ENCODE results near the gene MXD1.
"Not testable (repeated sequence)": the region's sequence is repeated elsewhere in the genome, so short reads cannot be mapped to it uniquely, and the experiment has no call there.

MXD1 gene, protein sequence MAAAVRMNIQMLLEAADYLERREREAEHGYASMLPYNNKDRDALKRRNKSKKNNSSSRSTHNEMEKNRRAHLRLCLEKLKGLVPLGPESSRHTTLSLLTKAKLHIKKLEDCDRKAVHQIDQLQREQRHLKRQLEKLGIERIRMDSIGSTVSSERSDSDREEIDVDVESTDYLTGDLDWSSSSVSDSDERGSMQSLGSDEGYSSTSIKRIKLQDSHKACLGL

DNA sequence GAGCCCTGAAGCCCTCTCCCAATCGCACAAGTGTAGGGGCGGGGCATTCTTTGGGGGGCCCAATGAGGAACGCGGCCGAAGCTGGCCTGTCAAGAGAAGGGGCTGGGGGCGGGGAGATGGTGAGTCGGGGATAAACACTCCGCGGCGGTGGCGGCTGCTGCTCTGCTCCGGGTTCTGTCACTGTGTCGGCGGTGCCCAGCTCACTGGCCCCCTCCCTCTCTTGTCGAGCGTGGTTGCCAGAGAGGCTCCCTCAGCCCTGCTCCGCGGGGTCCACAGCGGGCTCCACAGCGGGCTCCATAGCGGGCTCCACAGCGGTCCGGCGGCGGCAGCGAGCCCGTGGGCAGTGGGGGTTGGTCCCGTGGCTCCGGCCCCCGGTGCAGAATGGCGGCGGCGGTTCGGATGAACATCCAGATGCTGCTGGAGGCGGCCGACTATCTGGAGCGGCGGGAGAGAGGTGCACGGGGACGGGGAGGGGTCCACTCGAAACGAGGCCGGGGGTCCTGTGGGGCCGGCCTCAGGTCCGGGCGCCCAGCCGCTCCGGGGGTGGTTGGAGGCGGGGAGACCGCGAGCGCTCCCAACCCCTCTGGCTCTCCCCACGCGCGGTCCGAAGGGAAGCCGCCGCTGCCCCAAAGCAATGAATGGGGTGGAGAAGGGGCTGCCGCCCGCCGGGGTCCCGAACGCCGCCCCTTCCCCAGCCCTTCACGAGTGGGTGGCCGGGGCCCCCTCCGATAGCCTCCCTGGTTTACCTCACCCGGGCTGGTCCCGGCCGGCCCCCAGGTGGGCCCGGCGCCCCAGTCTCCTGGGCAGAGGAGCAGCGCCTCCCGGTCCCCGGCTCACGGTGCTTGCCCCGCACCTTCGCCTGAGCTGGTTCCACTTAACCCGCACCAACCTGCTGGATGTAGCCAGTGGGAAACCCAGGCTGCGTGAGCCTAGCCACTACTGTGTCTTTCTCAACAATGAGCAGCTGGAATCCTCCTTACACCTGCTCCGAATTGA, at the start of gene MXD1:
MXD1 (plus strand) TSS at position 160 of the 996 bp plus-strand sequence; CDS start at position 382, 222 bp downstream.
- DNase-seq (peak; percentile 9), ATAC-seq (replicated peaks) (no peak)
- peak within 1 kb of the TSS; percentile 86 to 89 for H3K4me3 Mint-ChIP-seq
- H3K36me3 Mint-ChIP-seq: peaks cover 5 to 8% of the 10 kb centered on the region in 2 donors
- H3K9me3 Mint-ChIP-seq: no peaks in the 10 kb centered on the region
- H3K27ac Mint-ChIP-seq: peak within 1 kb of the TSS; percentile 89
- no peaks in the 10 kb centered on the region for H3K27me3 Mint-ChIP-seq
- peaks cover 9 to 38% of the 10 kb centered on the region in 2 donors for H3K4me1 Mint-ChIP-seq

- DNase-seq (no peak), ATAC-seq (replicated peaks) (no peak)
- Mint-ChIP-seq H3K27me3 (no peaks in the 10 kb centered on the region), H3K27ac (no peak overlapping the region), H3K36me3 (peaks cover 0 to 2% of the 10 kb centered on the region in 2 donors), H3K9me3 (peaks cover 0 to 2% of the 10 kb centered on the region in 2 donors), H3K4me3 (no peak overlapping the region), H3K4me1 (peaks cover 6% of the 10 kb centered on the region in 2 donors)
Measured at GRCh38 chr2:69888451-69888850, 26.5 kb upstream of the MXD1 start.

DNA sequence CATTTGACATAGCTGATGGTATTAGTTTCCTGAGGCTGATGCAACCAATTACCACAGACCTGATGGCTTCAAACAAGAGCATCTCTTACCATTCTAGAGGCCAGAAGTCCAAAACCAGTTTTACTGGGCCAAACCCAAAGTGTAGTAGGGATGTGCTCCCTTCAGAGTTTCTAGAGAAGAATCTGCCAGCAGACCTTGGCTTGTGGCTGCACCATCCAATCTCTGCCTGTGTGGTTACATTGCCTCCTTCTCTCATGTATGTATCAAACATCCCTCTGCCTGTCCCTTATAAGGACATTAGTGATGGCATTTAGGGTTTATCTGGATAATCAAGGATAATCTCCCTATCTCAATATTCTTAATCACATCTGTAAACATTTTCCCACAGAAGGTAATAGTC, 25.6 kb upstream of the MXD1 start:
- DNase-seq: no peak
- Mint-ChIP-seq H3K36me3 (peaks cover 2 to 3% of the 10 kb centered on the region in 2 donors), H3K27ac (no peak overlapping the region), H3K4me1 (peaks cover 7% of the 10 kb centered on the region in 2 donors), H3K27me3 (no peaks in the 10 kb centered on the region), H3K9me3 (peaks cover 0 to 2% of the 10 kb centered on the region in 2 donors), H3K4me3 (no peak overlapping the region)
- no peak for ATAC-seq (replicated peaks)

DNA sequence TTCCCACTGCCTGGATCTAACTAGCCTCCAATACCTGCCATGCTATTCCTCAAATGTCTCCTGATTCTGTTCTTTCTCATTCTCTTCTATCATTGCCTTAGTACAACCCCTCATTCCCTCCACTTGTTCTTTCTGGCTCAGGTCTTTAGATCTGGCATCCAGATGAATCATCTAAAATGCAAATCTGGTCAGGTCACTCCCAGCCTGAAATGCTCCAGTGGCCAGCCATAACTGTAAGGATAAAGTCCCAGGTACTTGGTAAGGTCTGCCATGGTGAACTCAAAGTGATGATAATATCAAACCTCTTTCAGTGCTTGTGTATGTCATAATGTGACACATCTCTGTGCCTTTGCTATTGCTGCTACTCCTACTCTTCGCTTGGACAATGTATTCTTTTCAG, 24.0 kb upstream of the MXD1 start:
- no peak overlapping the region for H3K4me3 Mint-ChIP-seq
- no peak for DNase-seq
- no peak for ATAC-seq (replicated peaks)
- no peak overlapping the region for H3K27ac Mint-ChIP-seq
- H3K36me3 Mint-ChIP-seq: peaks cover 6 to 10% of the 10 kb centered on the region in 2 donors
- H3K27me3 Mint-ChIP-seq: no peaks in the 10 kb centered on the region
- H3K4me1 Mint-ChIP-seq: peaks cover 11 to 14% of the 10 kb centered on the region in 2 donors
- peaks cover 0 to 2% of the 10 kb centered on the region in 2 donors for H3K9me3 Mint-ChIP-seq

- Mint-ChIP-seq H3K27ac (peak overlapping the region; percentile 99), H3K36me3 (peaks cover 14 to 17% of the 10 kb centered on the region in 2 donors), H3K4me1 (peaks cover 18 to 22% of the 10 kb centered on the region in 2 donors), H3K4me3 (peak overlapping the region; percentile 97 to 99)
- not testable (repeated sequence) for H3K27me3 Mint-ChIP-seq; DNase-seq; ATAC-seq (replicated peaks); H3K9me3 Mint-ChIP-seq
Measured at GRCh38 chr2:69892838-69893424, 22.0 kb upstream of the MXD1 start.

- ATAC-seq (replicated peaks) (peak; percentile 91 to 93), DNase-seq (peak; percentile 74)
- Mint-ChIP-seq H3K4me3 (peak within 1 kb of the TSS; percentile 97 to 99), H3K27me3 (no peaks in the 10 kb centered on the region), H3K36me3 (peaks cover 17 to 23% of the 10 kb centered on the region in 2 donors), H3K9me3 (peaks cover 0 to 2% of the 10 kb centered on the region in 2 donors), H3K27ac (peak within 1 kb of the TSS; percentile 99), H3K4me1 (peaks cover 18 to 24% of the 10 kb centered on the region in 2 donors)
Measured at GRCh38 chr2:69893684-69894551, 21.0 kb upstream of the MXD1 start, which contains the start of gene SNRNP27. Gene SNRNP27 (plus strand): TSS chr2:69893956. CDS start chr2:69893985, 29 bp downstream.

DNA sequence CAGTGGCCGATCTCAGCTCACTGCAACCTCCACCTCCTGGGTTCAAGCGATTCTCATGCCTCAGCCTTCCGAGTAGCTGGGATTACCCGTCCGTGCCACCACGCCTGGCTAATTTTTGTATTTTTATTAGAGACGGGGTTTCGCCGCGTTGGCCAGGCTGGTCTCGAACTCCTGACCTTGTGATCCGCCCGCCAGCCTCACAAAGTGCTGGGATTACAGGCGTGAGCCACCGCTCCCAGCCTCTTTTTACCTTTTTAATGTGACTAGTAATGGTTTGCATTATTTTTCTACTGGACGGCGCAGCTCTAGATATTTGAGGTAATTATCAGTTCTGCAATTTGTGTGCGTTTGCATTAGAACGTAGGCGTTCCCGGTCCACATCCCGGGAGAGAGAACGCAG, 20.2 kb upstream of the MXD1 start:
- H3K27ac Mint-ChIP-seq: peak overlapping the region; percentile 47
- peak overlapping the region; percentile 97 to 99 for H3K4me3 Mint-ChIP-seq
- DNase-seq; ATAC-seq (replicated peaks); H3K27me3 Mint-ChIP-seq; H3K9me3 Mint-ChIP-seq: not testable (repeated sequence)
- H3K4me1 Mint-ChIP-seq: peaks cover 18 to 24% of the 10 kb centered on the region in 2 donors
- H3K36me3 Mint-ChIP-seq: peaks cover 21 to 26% of the 10 kb centered on the region in 2 donors

DNA sequence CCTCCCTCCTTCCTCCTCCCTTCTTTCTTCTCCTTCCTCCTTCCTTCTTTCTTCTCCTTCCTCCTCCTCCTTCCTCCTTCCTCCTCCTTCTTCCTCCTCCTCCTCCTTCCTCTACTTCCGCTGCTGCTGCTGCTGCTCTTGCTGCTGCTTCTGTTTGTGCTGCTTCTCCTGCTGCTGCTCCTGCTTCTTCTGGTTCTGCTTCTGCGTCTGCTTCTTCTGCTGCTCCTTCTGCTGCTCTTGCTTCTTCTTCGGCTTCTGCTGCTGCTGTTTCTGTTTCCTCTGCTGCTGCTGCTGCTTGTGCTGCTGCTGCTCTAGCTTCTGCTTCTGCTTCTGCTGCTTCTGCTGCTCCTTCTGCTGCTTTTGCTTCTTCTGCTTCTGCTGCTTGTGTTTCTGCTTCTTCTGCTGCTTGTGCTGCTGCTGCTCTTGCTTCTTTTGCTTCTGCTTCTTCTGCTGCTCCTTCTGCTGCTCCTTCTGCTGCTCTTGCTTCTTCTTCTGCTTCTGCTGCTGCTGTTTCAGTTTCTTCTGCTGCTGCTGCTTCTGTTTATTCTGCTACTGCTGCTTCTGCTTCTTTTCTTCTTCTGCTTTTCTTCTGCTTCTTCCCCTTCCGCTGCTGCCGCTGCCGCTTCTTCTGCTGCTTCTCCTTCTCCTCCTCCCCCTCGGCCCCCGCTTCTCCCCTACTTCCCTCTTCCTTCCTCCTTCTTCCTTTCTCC, 12.5 kb upstream of the MXD1 start:
- Mint-ChIP-seq H3K27ac (peak overlapping the region; percentile 97), H3K4me1 (peaks cover 24 to 35% of the 10 kb centered on the region in 2 donors), H3K27me3 (no peaks in the 10 kb centered on the region), H3K4me3 (peak overlapping the region; percentile 82 to 88), H3K36me3 (peaks cover 38 to 48% of the 10 kb centered on the region in 2 donors), H3K9me3 (no peaks in the 10 kb centered on the region)
- no peak for DNase-seq
- ATAC-seq (replicated peaks): peak; percentile 68 to 87

DNA sequence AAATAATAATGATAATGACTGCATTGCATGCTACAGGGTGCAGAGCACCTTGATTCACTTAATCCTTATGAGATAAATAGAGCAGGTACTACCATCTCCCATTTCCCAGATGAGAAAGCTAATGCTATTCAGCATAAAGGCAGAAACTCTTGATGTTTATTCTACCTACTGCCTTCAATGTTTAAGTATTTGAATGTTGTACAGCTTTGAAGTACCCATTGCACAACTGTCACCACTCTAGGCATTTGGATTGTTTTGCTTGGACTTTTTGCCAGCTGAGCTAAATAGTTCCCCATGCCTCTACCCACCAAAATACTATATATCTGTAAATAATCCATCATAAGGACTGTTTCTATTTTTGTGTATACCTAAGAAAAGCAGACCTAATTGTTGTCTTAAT, 7.7 kb upstream of the MXD1 start:
- DNase-seq: no peak
- H3K27ac Mint-ChIP-seq: no peak overlapping the region
- no peak overlapping the region for H3K4me3 Mint-ChIP-seq
- ATAC-seq (replicated peaks): no peak
- H3K9me3 Mint-ChIP-seq: no peaks in the 10 kb centered on the region
- H3K4me1 Mint-ChIP-seq: peaks cover 7 to 28% of the 10 kb centered on the region in 2 donors
- H3K27me3 Mint-ChIP-seq: no peaks in the 10 kb centered on the region
- peaks cover 22 to 32% of the 10 kb centered on the region in 2 donors for H3K36me3 Mint-ChIP-seq

DNA sequence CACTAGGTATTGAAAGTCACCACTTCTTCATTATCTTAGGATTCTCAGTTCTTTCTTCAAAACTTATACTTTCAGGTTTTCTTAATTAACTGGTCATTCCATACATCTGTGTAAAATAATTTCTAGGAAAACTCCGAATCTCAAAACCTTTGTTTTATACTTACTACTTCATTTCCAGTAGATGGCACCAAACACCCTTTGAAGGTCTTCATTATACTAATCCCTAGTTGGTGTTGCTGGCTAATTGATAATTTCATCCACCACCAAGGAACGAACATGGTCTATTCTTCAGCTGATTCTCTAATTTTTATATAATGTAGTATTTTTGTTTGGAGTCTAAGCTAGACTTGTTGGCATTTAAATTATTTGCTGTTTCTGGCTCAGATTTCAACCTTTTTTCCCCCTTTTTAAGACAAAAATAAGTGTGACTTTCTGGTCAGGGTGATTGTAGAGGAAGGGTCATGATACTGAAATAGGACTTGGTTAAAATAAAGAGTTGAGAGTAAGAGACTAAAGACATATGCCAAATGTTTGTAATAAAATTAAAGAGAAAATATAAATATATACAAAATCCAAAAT, 2.8 kb upstream of the MXD1 start:
- peak overlapping the region; percentile 47 for H3K27ac Mint-ChIP-seq
- DNase-seq (no peak), ATAC-seq (replicated peaks) (no peak)
- H3K27me3 Mint-ChIP-seq: no peaks in the 10 kb centered on the region
- H3K9me3 Mint-ChIP-seq: no peaks in the 10 kb centered on the region
- no peak overlapping the region for H3K4me3 Mint-ChIP-seq
- H3K4me1 Mint-ChIP-seq: peaks cover 3 to 34% of the 10 kb centered on the region in 2 donors
- peaks cover 10 to 13% of the 10 kb centered on the region in 2 donors for H3K36me3 Mint-ChIP-seq

GRCh38 chr2:69914164-69914949, 552 bp upstream of the MXD1 start:
- Mint-ChIP-seq H3K27me3 (no peaks in the 10 kb centered on the region), H3K4me3 (peak overlapping the region; percentile 86 to 89), H3K4me1 (peaks cover 9 to 45% of the 10 kb centered on the region in 2 donors), H3K36me3 (peaks cover 2 to 4% of the 10 kb centered on the region in 2 donors), H3K9me3 (no peaks in the 10 kb centered on the region), H3K27ac (peak overlapping the region; percentile 89)
- peak; percentile 89 to 91 for ATAC-seq (replicated peaks)
- DNase-seq: peak; percentile 100

DNA sequence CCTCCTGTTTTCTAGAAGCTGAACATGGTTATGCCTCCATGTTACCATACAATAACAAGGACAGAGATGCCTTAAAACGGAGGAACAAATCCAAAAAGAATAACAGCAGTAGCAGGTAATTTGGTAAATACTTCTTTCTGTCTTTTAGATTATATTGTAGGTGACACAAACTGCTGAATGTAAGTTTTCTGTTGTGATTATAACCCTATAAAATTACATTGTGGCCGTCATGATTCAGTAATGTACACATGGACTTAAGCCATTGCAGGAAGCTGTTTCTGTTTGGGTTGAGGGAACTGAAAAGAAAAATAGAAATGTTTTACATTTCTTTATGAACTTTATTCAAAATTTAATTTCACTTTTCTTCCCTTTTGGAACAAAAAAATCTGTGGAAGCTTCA, 1.2 kb downstream of the MXD1 start:
- no peak for ATAC-seq (replicated peaks)
- H3K36me3 Mint-ChIP-seq: peaks cover 8 to 11% of the 10 kb centered on the region in 2 donors
- no peak for DNase-seq
- H3K4me1 Mint-ChIP-seq: peaks cover 11 to 38% of the 10 kb centered on the region in 2 donors
- H3K27me3 Mint-ChIP-seq: no peaks in the 10 kb centered on the region
- H3K27ac Mint-ChIP-seq: peak overlapping the region; percentile 51
- no peaks in the 10 kb centered on the region for H3K9me3 Mint-ChIP-seq
- peak overlapping the region; percentile 25 to 70 for H3K4me3 Mint-ChIP-seq
